ENCODE measurements around the gene FHAD1.

GRCh38 chr1:15331180-15331579 lies 84.2 kb downstream of the FHAD1 start:
- TF ChIP-seq TOX (CRISPR knock-in tag; IDR thresholded peaks at IDR 0.05; ENCODE audit: borderline replicate concordance) (no peak), POU6F1 (CRISPR knock-in tag; IDR thresholded peaks at IDR 0.05; ENCODE audit: borderline replicate concordance, low read depth) (no peak), CSRNP3 (CRISPR knock-in tag; IDR thresholded peaks at IDR 0.05) (no peak), ZFP30 (CRISPR knock-in tag; IDR thresholded peaks at IDR 0.05) (no peak), TSHZ2 (CRISPR knock-in tag; IDR thresholded peaks at IDR 0.05) (no peak), PATZ1 (CRISPR knock-in tag; IDR thresholded peaks at IDR 0.05; ENCODE audit: borderline replicate concordance) (no peak), ZC3H10 (CRISPR knock-in tag; IDR thresholded peaks at IDR 0.05) (no peak), SNAI2 (CRISPR knock-in tag; IDR thresholded peaks at IDR 0.05) (no peak), RARB (CRISPR knock-in tag; IDR thresholded peaks at IDR 0.05) (no peak), ZFP3 (CRISPR knock-in tag; IDR thresholded peaks at IDR 0.05) (no peak), ARNTL (CRISPR knock-in tag; IDR thresholded peaks at IDR 0.05; ENCODE audit: borderline replicate concordance, low read depth) (no peak)

Measured in SK-N-SH treated with all-trans-retinoic acid at 6 μM for 48 hours (cell line).